Muscle of arm (tissue), 12 donors: ENCODE data around the gene HAGH. TPM values are rescaled to one million over a fixed set of nuclear protein-coding genes. Genes with fewer than 3 reads are reported as not detected.

ENCODE experiments used
- DNase-seq: peaks from one replicate; pipeline ENCODE4 v3.0.0-alpha.2; 2013
- polyA plus RNA-seq, 12 donors: library from polyadenylated mRNA; unstranded; fragments of 120-200 nt; gene quantifications; one replicate each; pipeline ENCODE4 v1.2.1, GENCODE V29; 2013; ENCODE audit not compliant: insufficient read length in 12 of 12

HAGH gene
- polyA plus RNA-seq, 12 donors, result 27.4 to 49.0 (median 31.7) TPM; not detected in 1

GRCh38 chr16:1788708-1789100 is 37.9 kb downstream of the HAGH start:
- DNase-seq, result no peak

- no peak for DNase-seq
Observed at GRCh38 chr16:1788095-1788707, 38.4 kb downstream of the HAGH start.

GRCh38 chr16:1787322-1788094 is 39.1 kb downstream of the HAGH start:
- DNase-seq, result no peak

DNA sequence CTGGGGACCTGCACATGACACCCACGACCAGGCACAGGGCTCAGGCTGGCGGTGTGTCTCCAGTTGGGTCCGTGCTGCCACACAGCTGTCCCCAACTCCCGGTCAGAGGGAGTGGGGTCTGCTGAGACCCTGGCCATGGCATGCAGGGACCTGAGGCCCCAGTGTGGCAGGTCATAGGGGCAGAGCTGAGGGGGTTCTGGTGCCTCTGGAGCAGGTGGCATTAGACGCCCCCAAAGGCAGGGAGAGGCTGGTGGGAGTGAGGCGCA is 39.6 kb downstream of the HAGH start:
- DNase-seq, result no peak

DNA sequence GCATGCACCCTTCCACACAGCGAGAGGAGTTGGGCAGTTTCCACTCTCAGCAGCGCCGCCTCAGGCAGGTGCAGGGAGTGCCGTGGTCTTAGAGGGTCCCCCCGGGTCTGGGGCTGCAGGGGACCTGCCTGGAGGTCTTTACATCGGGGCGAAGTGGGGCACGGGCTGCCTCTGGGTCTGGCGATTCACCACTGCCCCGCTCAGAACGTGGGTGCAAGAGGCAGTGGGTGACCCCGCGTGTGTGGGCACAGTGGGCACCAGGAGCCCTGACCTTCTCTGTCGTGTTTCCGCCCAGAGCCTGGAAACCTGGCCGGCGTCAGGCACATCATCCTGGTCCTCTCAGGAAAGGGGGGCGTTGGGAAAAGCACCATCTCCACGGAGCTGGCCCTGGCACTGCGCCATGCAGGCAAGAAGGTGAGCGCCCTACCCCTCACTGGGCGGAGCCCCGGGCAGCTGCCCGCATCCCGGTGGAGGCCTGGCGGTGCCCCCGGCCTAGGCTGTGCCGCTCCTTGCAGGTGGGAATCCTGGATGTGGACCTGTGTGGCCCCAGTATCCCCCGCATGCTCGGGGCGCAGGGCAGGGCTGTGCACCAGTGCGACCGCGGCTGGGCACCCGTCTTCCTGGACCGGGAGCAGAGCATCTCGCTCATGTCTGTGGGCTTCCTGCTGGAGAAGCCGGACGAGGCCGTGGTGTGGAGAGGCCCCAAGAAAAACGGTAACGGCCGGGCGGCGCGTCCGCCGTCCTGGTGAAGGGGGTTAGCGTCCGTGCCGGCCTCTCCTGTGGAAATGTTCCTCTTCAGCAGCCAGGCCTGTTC is 40.2 kb downstream of the HAGH start:
- no peak for DNase-seq

DNA sequence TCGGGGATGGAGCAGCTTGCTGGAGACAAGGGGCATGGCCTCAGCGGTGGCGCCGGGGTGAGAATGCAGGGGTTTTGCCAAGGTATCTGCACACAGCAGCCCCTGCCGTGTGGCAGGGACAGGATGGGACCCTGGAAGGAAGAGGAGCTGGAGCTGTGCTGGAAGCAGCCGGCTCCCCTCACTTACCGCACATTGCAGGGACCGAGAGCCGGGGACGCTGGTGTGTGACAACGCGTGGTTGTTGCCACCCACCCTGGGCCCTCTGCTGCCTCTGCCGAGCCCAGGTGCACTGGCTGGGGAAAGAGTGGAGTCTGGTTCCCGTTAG is 40.8 kb downstream of the HAGH start:
- DNase-seq, result no peak

DNA sequence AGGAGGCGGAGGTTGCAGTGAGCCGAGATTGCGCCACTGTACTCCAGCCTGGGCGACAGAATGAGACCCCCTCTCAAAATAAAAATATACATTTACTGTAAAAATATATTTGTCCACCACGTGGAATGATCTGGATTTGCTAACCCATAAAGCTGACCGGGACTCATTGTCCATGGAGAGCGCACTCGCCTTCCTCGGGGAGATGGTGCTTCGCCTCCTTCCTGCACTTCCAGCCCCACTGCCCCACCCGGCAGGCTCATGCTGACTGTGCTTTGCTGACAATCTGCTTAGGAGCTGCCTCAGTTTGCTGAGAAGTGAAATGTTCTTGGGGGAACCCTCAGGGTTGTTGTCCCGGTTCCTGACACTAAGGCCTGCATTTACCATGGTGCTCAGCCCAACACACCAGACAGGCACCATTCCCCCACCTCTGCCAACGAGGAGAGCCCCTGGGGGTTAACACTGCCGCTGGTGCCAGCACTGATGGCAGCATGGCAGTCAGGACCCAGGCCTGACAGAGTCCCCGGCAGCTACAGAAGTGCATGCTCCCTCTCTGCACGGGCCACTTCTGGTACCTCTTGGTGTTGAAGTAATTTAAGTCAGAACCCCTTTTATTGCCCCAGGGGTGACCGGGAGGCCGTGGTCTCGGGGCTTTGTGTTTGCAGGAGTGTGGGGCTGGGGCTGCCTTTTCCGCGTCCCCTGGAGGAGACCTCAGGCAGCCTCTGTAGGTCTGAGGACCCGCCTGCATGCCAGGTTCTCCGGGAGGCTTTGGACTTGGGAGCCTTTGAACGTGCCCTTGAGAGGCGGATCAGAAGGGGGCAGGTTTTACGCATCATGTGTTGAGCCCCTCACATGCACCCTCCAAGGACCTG is 41.4 kb downstream of the HAGH start:
- DNase-seq, result no peak

GRCh38 chr16:1782408-1783264 is 44.0 kb downstream of the HAGH start, which contains the start of the genes NUBP2 and SPSB3:
Gene NUBP2, plus strand, starts transcription at chr16:1782960. Its CDS starts 61 bp downstream, at chr16:1783021.
Gene SPSB3, minus strand, starts transcription at chr16:1782571. Its CDS starts 1,088 bp downstream, at chr16:1781483.
- peak; percentile 100 for DNase-seq

GRCh38 chr16:1781758-1782407 is 44.7 kb downstream of the HAGH start:
- DNase-seq, result no peak

DNA sequence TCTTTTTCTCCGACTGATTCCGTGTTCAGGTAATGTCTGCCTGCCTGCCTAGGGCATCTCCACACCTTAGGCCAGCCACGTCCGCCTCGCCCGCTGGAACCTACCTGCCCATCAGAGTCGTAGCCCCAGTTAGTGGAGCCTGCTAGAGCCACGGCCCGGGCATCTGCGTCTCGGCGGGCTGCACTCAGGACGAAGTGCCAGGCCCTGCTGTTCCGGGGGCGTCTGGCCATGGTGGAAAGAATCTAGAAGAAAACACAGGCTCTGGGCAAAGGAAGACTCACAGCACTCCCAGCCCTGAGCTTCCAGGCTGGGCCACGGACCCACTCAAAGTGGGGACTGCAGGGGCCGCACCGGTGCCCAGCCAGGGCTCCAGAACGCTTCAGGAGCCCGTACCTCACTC is 45.4 kb downstream of the HAGH start:
- DNase-seq, result no peak

DNA sequence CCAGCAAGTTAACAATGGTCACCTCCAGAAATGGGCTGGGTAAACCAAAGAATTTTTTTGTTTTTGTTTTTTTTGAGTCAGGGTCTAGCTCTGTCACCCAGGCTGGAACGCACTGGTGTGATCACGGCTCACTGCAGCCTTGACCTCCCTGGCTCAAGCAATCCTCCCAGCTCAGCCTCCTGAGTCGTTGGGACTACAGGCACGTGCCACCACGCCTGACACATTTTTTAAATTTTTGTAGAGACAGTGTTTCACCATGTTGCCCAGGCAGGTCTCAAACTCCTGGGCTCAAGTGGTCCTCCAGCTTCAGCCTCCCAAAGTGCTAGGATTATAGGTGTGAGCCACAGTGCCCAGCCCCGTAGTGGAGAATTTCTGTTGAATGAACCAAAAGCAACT is 46.0 kb downstream of the HAGH start:
- no peak for DNase-seq

DNA sequence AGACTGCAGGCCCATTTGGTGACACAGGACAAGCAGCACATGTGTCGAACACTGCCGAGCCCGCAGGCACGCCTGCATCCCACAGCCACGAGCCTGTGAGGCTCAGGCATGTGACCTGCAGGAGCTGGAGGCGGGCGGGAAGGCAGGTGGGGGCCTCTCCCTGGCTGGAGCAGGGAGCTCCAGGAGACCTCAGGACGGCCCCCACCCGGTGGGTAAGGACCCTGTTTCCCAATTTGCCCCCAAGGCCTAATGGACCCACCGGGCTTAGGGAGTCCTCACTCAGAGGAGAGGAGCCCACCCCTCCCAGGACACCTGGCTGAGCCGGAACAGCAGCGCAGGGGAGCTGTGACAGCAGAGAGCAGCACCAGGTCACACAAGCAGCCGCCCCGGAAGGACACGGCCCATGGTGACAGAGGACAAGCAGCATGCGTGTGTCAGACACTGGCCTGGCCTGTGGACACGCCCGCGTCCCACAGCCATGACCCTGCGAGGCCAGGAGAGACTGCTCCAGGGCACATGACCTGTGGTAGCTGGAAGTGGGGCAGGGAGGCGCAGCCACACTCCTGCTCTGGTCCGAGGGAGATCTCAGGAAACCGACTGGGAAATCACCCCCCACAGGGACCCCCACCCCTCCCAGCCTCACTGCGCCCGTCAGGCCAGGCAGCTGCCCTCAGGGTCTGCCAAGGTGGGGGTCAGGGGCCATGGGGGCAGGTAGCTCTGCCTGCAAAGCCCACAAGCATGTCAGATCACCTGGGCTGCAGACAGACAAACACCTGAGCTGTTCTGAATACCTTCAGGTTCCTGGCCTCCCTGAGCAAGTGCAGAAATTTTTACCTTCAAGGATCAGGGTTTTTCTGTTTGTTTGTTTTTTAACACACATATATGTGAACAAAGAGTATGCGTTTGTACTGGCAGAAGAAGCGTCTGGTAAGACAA is 46.6 kb downstream of the HAGH start:
- no peak for DNase-seq

DNA sequence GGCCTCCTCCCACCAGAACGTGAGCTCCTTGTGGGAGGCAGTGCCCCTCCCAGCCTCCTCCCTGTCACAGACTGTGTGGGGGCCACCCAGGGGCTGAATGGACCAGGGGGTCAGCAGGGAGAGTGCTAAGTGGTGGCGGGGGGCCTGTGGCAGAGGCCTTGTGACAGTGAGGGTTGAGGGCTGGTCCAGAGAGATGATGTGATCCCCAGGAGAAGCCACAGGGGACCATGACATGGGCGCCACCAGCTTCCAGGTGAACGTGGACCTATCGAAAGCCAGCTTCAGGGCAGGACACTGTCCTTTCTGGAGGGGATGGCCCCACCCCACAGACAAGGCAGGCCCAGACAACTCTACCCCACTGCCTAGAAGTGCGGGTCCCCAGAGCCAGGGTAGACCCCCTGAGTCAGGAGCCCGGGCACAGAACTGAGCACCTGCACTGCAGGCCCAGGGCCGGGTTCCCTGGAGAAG is 47.4 kb downstream of the HAGH start:
- DNase-seq, result no peak

- DNase-seq, result no peak
Observed at GRCh38 chr16:1778200-1779179, 48.1 kb downstream of the HAGH start.

GRCh38 chr16:1777375-1778199 is 49.0 kb downstream of the HAGH start:
- DNase-seq, result no peak

DNA sequence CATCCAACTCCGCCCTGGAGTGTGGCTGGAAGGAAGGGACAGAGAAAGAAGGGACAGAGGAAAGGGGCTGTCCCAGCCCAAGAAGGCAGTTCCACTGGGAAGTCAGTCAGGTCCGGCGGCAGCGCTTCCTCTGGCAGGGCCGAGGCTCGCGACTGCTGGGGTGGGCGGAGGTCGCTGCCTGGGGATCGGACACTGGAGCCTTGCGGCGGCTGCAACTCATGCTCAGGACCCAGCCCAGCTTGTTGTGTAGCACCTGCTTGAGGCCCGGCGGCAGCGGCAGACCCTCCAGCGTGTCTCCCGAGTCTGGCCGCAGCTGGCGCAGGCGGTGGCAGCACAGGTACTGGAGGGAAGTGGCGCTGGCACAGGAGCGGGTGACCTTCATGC is 49.6 kb downstream of the HAGH start:
- DNase-seq, result no peak

GRCh38 chr16:1776672-1776955 is 50.0 kb downstream of the HAGH start:
- DNase-seq, result no peak
